Pericardium fibroblast (primary cell): ENCODE measurements around the gene RNF4. TPM values are rescaled to one million over a fixed set of nuclear protein-coding genes. Genes with fewer than 3 reads are reported as not detected.

Experiments
- total RNA-seq: library from RNA; depleted of rRNA; stranded (reverse); fragments of >200 nt; gene quantifications from 2 replicates; pipeline ENCODE4 v1.2.3, GENCODE V29; 2015

RNF4 gene
- 47.0 and 53.0 TPM in 2 replicates for total RNA-seq

GRCh38 chr4:2468456-2469191, at the start of gene RNF4:
TSS of gene RNF4 (plus strand) at chr4:2469106. CDS start at chr4:2490494, 21,388 bp downstream.

GRCh38 chr4:2536193-2537010, 67.5 kb downstream of the RNF4 start, which contains the start of gene FAM193A:
TSS of gene FAM193A (plus strand) at chr4:2536647. CDS start at chr4:2536916, 269 bp downstream.

Other genes starting within 250 kb of the RNF4 start
- gene HAUS3, start 227.0 kb upstream of the RNF4 start, total RNA-seq, result 4.6 and 5.3 TPM in 2 replicates
- gene POLN, start 227.0 kb upstream of the RNF4 start, total RNA-seq, result 1.1 and 1.9 TPM in 2 replicates
- 93.1 and 94.6 TPM in 2 replicates for gene MXD4, start 207.0 kb upstream of the RNF4 start, total RNA-seq
- gene ZFYVE28, start 50.5 kb upstream of the RNF4 start, total RNA-seq, result 6.8 TPM in 2 replicates
- not detected in 2 replicates for gene CFAP99, start 50.2 kb upstream of the RNF4 start, total RNA-seq
- 12.7 and 16.9 TPM in 2 replicates for gene FAM193A, start 67.5 kb downstream of the RNF4 start, total RNA-seq